Fibroblast of the conjunctiva (primary cell): ENCODE results near the gene SERAC1.

Source experiments
- DNase-seq: peaks from one replicate; pipeline ENCODE4 v3.0.0-alpha.2; 2010; ENCODE audit warnings: low read depth

The SERAC1 gene

DNA sequence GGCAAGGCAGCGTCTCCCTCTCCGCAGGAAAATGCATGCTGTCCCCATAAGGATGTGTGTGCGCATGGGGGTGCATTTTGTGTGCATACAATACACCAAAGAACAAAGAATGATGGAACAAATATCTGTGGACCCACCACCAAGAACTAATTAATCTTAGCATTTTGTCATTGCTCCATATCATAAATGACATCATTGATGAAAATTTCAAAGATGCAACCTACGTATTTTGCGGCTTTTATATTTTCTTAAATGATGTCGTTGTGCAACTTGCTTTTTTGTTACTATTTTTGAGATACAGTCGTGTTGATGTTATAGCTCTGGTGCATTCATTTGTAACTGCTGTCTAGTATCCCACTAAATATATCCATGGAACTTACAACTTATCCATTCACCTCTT, 89.7 kb downstream of the SERAC1 start:
- DNase-seq: no peak

DNA sequence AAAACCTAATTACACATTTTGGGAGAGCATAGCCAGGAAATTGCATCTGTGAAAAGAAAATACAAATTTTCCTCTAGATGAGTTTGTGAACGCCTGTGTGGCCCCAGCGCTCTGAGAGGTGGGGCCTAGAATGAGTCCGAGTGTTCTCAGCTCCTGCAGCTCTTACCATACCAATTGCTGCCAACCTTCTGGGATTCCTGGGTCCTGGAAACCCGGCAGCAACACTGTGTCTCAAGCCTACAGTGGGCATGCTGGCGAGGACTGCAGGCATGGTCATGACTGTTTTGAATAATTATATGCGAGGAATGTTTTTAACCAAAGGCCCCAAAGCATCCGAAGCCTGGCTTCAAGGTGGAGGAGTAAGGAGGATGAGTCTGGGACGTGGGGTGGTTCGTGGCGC, 90.4 kb downstream of the SERAC1 start:
- no peak for DNase-seq

DNA sequence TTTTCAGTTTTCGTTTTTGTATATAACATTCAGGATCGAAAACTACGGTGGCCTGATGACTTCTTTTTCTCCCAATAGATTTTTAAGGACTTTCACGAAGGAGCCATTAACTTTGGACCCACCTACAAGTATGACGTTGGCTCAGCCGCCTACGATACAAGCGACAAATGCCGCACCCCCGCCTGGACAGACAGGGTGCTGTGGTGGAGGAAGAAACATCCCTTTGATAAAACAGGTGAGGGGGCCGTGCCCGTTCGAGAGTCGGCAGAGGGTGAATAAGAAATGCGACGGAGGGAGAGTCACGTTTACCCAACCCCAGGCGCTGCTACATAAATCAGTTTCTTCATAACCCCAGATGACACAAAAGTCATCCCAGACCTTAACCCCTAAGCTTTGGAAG, 91.5 kb downstream of the SERAC1 start:
- DNase-seq: no peak

DNA sequence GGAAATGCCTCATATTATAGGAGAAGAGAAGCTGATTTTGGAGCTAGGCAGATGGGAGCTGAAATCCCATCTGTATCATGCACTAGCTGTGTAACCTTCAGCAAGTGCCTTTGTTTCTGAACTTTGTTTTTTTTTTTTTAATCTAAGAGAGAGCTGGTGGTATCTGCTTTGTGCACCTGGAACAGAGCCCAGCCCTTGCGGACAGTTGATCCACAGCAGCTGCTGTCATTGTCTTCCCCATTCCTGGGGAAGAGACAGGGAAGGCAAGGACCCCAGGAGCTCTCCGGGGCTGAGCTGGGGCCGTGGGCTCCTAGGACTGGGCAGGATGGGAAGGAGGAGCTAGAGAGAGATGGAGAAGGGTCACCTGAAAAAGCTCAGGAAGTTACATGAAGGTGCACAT, 94.3 kb downstream of the SERAC1 start:
- DNase-seq: no peak

DNA sequence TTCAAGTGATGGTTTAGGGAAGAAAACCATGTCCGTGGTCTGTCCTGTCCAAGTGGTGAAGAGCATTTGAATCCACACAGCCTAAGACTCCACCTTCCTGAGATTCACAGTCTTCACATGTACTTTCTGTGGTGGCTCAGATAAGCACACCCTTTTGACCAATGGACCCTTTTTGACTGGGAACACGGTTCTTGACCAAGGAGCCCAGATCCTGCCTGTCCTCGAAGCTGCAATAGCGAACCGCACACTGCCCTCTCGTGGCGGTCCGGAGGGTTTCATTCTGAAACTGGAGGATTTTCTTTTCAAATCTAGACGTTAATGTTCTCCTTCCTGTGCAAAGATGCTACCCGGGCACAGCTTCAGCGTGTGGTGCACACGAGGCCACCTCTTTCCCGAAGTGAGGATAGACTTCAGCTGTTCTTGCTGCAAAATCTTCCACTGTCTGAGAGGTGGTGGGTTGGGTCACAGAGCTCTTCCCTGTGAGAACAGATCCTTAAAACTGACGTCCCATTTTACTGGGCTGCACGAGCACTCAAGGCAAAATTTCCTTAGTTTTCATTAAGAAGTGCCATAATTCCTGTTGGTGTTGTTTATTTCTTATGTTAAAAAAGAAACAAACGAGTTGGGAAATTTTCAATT, 95.9 kb downstream of the SERAC1 start:
- peak; percentile 58 for DNase-seq

DNA sequence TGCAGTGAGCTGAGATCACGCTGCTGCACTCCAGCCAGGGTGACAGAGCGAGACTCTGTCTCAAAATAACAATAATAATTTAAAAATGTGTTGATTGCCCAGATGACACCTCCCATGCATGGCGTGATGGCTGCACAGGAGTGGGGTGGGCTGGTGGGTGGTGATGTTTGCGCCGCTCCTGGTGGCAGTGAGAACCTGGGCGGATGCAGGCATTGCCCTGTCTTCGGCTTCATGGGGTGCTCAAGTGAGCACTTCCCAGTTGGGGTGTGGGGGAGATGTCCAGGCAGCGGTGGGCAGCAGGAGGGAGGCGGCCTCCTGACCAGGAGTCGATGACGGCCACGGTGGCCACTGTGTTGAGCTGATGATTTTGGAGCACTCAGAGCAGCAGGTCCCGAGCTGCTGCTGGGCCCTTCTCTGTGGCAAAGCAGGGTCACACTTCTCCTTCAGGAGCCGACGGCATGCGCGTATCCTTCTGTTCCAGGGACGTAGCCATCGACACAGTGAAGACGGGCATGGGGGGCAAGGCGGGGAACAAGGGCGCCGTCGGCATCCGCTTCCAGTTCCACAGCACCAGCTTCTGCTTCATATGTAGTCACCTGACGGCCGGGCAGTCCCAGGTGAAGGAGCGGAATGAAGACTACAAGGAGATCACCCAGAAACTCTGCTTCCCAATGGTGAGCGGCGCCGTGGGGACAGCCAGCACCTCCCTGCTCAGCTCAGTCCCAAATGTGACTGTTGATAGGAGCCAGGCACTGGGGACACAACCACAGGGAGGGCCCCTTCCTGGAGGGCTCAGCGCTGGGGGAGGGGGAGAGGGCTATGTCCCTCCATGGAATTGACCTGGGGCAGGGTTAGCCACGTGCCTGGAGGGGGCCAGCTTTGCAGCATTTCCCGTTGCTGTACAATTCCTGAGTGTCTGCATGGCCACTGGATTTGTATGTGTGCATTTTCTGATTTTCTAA, 96.7 kb downstream of the SERAC1 start:
- DNase-seq: no peak

DNA sequence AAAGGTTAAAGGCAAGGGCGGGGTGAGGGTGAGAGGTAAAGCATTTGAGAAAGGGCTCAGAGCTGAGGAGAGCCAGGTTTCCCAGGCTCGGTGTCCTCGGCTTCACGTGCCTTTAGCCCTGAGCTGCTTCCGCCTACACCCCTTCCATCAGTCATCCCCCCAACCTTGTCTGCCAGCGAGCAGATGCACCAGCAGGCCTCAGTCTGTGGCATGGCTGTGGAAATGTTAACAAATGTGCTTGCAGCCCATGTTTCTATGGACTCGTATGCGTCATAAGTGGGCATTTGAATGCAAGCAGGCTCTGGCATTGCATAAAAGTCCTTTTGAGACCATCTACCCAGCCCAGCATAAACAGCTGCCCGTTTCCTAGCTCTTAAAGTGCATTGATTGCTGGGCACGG, 97.5 kb downstream of the SERAC1 start:
- DNase-seq: no peak

DNA sequence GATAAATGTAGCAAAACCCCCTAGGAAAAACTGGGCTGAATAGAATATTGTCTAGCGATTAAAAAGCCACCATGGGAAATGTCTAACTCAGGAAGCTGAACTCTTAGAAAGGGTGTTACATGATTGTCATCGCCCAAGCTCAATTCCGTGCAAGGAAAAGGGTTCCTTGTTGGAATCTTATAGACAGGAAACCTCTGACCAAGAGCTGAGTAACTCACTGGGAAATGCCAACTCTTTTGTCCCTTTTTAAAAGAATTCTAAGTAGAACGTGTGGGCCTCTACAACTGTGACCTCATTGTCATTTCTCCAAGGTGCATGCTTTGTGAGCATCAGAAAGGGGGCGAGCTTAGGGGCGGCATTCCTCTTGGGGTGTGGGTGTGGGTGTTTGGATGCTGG, 98.3 kb downstream of the SERAC1 start:
- no peak for DNase-seq

DNA sequence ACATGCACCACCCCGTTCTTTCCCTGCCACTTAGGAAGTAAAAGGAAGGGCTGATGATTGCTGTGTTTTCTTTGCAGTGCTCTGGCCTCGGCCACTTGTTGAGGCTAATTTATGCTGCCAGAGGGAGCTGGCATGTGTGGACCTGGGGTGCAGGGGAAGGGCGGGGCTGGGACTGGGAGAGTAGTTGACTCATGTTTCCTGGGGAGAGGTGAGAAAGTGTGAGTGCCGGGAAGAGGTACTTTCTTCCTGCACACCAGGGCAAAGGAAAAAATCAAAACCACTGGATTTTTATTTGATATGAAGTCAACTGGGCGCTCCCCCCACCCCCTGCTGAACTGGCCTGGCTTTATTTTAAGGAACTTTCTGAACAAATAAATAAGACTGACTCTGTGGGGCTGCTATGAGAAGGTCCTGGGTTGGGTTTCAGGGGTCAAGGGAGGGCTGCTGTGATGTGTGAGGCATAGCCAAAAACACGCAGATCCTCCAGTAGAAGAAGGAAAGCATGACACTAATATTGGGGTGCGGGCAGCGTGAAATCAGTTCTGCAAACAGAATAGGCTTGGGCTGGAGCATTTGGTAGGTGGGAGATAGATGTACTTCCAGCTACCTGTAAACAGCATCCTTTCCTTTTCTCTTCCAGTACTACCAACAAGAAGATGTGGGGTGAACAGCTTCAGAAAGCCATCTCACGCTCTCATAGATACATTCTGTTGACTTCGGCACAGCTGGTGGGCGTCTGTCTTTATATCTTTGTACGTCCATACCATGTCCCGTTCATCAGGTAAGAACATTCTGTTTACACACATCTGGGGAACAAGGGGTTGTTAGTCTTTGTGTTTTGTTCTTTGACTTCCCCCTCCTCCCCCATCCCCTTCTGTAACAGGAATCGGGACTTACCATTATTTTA, 98.9 kb downstream of the SERAC1 start:
- no peak for DNase-seq

DNA sequence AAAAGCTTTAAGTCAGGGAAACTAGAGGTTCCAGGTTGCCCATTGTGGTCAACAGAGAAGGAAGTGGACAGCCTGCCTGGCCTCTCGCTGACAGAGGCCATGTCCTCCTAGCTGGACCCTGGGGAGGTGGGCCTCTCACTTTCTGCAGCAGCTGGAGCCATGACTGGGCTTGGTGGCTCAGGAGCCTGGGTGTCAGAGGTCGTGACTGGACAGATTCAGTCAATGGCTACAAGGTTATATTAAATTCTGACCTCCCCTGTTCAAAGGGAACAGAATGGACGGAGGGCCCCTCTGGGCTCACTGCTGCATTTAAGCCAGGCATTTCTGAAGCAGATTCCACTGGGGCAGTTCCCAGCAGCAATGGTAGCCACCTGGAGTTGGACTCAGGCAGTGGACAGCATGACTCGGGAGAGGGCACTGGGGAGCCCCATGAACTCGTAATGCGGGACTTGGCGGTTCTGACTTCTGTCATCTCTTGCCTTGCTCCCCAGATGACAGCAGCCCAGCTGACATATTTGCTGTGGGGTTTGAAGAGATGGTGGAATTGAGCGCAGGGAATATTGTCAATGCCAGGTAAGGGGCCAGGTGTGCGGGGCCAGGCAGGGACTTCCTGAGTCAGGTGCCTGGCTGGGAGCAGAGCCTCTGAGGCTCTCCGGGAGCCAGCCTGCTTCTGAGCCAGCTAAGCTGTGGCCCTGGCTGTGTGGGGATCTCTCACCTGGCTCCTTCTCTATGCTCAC, 99.7 kb downstream of the SERAC1 start:
- no peak for DNase-seq

DNA sequence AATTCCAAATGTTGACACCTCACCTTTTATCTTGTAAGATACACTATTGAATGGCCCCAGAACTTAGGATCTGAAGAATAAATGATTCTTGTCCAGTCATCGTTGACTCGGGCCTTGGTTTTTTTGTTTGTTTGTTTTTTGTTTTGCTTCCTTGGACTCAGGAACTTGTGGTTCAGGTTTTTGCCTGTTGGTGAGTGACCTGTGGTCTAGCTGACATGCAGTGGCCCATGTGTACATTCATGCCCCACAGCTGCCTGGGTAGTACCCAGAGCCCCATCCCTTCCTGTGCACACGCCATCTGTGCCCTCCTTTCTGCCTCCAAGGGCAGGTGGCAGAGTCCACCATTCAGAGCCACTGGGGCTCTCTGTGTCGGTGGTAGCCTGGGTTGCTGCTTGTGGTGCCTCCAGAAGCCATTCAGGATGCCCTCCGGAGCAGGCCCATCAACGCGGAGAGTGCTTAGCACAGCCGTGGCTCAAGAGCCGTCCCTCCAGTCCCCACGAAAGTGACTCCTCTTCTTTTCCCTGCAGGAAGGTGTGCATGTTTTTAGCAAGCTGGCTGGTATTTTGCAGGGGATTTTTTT, 100.5 kb downstream of the SERAC1 start:
- no peak for DNase-seq

DNA sequence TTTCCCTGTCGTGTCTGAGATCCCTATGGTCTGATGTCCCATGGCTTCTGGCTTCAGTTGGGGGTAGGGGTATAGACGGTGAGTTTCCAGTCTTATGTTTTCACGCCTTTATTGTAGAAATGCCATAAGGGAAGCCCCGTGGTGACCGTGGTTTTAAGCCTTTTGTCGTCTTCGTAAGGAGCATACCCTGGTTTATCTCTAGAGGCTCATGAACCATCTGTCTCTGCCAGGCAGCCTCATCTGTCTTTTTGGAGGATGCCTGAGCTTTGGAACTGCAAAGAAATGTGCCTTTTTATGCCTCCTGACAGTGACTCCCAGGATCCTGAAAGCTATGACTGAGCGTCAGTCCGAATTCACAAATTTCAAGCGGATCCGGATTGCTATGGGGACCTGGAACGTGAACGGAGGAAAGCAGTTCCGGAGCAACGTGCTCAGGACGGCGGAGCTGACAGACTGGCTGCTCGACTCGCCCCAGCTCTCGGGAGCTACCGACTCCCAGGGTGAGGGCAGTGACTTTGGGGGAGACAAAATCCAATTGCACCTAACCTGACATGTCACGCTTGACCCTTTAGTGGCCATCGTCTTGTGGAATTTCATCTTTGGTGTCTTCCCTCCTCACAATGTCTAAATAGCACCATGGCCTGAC, 101.8 kb downstream of the SERAC1 start:
- no peak for DNase-seq

DNA sequence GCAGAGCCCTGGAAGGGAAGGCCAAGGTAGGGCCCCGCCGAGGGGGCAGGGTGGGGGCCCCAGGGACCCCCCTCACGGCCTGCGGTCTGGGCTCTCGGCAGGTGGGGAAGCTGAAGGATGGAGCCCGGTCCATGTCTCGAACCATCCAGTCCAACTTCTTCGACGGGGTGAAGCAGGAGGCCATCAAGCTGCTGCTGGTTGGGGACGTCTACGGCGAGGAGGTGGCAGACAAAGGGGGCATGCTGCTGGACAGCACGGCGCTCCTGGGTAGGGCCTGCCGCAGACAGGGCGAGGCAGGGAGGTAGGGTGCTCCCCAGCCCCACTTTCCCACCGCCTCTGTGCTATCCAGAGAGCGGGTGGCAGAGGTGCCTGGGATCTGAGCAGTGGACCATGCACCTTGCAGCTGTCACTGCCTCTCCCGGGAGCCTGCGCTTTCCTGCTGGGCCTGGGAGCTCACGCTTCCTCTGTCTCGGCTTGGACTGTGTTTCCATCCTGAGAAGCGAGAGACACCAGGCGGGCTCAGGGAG, 103.3 kb downstream of the SERAC1 start:
- DNase-seq: no peak

DNA sequence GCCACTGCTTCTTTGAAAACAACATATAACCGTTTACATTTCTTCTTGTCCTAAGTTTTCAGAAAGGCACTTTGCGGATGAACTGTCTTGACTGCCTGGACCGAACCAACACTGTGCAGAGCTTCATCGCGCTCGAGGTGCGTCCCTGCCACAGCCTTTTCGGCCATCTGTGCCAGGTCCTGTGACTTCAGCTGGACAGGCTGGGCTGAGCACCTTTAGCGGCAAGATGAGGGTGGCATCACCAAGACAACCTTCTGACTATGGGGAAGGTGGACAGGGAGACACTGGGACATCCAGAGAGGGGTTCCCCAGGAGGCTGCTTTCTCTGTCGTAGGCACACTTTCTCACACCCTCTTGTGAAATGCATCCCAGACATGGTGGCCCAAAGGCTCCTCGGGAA, 104.3 kb downstream of the SERAC1 start:
- no peak for DNase-seq

DNA sequence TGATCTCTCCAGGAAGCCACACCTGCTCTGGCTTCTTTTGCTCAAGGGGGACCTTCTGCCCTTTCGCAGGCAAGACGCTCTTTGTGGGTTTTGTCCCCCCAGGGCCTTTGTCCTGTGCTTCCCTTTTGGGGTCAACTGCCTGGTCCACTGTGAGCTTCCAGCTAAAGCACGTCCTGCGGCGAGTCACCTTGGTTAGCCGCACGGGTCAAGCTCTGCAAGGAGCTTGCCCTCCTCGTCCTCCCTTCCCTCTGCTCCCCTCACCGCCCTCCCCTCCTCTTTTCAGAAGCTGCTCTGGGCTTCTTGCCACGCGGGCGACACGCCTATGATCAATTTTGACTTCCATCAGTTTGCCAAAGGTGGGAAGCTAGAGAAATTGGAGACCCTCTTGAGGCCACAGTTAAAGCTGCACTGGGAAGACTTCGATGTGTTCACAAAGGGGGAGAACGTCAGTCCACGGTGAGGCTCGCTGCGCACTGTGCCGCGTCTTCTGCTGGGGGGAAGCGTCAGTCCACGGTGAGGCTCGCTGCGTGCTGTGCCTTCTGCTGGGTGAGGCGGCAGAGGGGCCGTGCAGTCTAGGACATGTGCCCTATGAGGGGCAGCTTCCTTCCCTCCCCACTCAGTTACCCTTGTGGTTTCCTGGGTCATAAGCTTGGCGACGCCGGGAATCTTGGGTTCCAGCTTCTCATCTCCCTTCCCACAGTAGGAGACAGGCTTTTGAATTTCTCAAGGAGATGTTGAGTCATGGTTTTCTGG, 106.2 kb downstream of the SERAC1 start:
- DNase-seq: no peak

DNA sequence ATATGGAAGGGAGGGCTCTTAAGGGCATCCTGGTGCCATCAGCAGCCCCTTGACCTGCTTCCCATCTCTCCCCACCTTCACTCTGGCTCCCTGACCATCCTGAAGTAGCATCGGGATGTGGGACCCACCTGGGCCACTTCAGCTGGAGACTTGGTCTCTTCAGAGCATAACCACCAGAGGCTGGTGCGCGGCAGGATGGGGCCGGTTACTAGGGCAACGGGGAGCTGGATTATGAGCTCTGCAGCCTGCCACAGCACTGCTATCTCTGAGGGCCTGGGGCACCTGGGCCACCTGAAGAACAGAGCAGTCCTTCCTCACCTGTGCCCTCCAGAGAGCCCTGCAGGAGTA, 106.7 kb downstream of the SERAC1 start:
- DNase-seq: no peak

DNA sequence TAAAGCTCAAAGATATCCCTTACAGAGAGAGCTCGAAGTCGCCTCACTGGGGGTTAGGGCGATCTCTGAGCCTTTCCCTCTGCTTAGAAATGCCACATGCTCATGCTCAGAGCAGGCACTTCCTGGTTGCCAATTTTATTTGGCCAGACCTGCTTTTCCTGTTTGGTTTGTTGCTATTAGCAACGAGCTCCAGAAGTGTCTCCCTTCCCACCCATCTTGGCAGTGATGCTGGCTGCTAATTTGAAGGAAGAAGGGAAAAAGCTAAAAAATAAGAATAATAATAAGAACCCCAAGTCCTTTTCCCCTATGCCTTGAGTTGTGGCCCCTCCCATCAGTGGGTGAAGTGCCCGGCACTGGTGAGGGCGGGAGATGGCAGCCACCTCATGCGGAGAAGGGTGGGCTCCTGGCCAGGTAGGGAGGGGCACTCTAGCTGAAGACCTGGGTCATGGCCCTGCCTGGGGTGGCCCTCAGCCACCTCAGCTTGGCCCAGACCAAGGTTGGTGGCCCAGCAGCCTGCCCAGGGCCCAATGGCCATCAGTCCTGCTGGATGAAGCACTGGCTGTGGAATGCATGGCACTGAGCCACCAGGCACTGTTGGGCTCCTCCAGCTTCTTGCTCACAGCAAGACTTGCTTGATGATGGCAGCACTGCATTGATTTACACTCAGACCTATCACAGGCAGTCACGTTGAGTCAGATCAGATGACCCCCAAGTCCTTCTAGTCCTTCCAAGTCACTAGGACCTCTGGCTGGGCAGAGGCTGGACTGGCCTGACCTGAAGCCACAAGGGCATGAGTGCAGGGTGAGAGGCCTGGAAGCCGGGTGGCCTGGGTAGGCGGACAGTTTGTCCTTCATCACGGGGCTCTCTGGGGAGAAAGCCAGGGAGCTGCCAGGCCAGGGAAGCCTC, 107.4 kb downstream of the SERAC1 start:
- DNase-seq: peak; percentile 91
